PFSK-1 (cell line): ENCODE results near the gene TMEM243. TPM values are rescaled to one million over a fixed set of nuclear protein-coding genes. Genes with fewer than 3 reads are reported as not detected.

Experiments
- FOXP2 ChIP-seq: optimal IDR thresholded peaks from 2 replicates; pipeline ENCODE3; 2011; ENCODE audit warnings: borderline replicate concordance, control low read depth, inconsistent platforms; ENCODE audit not compliant: insufficient read depth; ENCODE audit errors: extremely low read length, extremely low read depth
- POLR2AphosphoS5 ChIP-seq: IDR thresholded peaks from 2 replicates; pipeline ENCODE4 v1.6.1; 2012; ENCODE audit warnings: low read depth, mild to moderate bottlenecking, control low read depth, low read length, moderate library complexity
- SIN3A ChIP-seq: IDR thresholded peaks from 2 replicates; pipeline ENCODE4 v1.6.1; 2012; ENCODE audit warnings: mild to moderate bottlenecking, low read length, moderate library complexity, borderline replicate concordance; ENCODE audit not compliant: insufficient read depth
- TAF1 ChIP-seq: IDR thresholded peaks from 2 replicates; pipeline ENCODE4 v1.6.1; 2012; ENCODE audit warnings: low read length, control low read depth, borderline replicate concordance; ENCODE audit not compliant: insufficient read depth
- polyA plus RNA-seq: library from polyadenylated mRNA; unstranded; fragments of >200 nt; gene quantifications from one replicate; pipeline ENCODE4 v1.2.1, GENCODE V29; 2012; ENCODE audit warnings: low read depth, missing spikeins; ENCODE audit not compliant: insufficient read length
- TF ChIP-seq, protein P1 (sequence below), 2 experiments: IDR thresholded peaks; 2 replicates each; pipeline versions ENCODE4 v1.6.1 to v1.8.0; 2011 to 2012; ENCODE audit warnings: low read depth in 2 of 2, low read length in 2 of 2, control low read depth in 1 of 2, inconsistent platforms in 1 of 2, mild to moderate bottlenecking in 1 of 2, moderate library complexity in 1 of 2; ENCODE audit not compliant: insufficient read depth in 1 of 2

The TMEM243 gene, protein sequence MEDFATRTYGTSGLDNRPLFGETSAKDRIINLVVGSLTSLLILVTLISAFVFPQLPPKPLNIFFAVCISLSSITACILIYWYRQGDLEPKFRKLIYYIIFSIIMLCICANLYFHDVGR
- polyA plus RNA-seq, result 23.0 TPM

DNA sequence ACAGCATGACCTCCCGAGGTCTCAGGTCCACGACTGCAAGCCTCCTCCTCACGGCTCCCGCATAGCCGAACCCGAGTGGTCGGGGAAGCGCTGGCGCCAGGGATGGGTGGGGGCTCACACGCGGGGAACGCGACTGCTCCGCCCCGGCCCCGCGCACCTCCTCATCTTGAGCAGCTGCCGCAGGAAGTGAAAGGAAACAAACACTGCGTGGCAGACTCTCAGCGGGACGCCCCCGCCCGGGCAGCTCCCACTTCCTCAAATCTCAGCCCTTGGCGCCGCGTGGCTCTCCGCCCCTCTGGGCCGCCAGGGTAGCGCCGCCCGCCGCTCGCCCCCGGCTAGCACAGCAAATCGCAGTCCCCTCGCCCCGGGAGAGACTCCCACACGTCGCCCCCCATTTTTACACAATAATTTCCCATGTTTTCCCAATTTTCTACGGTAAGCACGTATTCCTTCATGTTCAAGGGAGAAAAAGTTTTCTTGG lies at the start of gene TMEM243:
TMEM243 (minus strand) TSS at position 188 of the 481 bp plus-strand sequence. CDS start 229 bp downstream, outside the sequence.
- TF ChIP-seq, protein P1, sequence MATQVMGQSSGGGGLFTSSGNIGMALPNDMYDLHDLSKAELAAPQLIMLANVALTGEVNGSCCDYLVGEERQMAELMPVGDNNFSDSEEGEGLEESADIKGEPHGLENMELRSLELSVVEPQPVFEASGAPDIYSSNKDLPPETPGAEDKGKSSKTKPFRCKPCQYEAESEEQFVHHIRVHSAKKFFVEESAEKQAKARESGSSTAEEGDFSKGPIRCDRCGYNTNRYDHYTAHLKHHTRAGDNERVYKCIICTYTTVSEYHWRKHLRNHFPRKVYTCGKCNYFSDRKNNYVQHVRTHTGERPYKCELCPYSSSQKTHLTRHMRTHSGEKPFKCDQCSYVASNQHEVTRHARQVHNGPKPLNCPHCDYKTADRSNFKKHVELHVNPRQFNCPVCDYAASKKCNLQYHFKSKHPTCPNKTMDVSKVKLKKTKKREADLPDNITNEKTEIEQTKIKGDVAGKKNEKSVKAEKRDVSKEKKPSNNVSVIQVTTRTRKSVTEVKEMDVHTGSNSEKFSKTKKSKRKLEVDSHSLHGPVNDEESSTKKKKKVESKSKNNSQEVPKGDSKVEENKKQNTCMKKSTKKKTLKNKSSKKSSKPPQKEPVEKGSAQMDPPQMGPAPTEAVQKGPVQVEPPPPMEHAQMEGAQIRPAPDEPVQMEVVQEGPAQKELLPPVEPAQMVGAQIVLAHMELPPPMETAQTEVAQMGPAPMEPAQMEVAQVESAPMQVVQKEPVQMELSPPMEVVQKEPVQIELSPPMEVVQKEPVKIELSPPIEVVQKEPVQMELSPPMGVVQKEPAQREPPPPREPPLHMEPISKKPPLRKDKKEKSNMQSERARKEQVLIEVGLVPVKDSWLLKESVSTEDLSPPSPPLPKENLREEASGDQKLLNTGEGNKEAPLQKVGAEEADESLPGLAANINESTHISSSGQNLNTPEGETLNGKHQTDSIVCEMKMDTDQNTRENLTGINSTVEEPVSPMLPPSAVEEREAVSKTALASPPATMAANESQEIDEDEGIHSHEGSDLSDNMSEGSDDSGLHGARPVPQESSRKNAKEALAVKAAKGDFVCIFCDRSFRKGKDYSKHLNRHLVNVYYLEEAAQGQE (IDR thresholded peaks at IDR 0.05; ENCODE audit: insufficient read depth in 1 of 2, low read depth in 2 of 2, low read length in 2 of 2), result no peak
- TF ChIP-seq FOXP2, result peak; percentile 50
- peak; percentile 42; the same call in 1 of the 2 replicates for TF ChIP-seq POLR2AphosphoS5
- peak; percentile 23; the same call in 1 of the 2 replicates for TF ChIP-seq TAF1

DNA sequence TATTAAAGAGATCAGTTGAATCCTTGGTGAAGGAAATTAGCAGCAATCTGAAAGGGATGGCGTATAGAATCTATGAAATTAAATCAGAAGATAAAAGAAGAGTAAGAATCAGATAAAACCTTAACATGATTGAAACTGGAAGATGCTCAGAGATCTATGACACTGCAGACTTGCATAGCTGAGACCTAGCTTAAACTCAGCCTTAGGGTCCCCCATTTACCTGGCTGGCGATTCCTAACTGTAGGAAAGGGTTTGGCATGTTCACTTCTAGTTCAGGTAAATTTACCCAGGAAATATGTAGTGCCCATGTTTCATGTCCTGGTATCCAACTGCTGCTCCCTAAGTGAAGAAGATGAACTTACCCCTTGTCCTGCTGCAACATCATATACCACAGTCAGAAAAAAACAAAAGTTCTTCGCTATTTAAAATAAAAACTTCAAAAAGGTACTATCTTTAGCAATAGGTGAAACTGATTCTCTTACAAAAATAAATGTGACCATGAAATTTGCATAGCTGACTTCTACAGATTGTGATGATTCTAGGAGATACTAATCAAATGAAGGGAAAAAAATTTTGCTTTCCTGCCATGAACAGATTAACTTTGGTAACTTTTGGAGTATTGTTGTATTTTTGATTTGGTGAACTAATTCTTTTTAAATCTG lies 47.8 kb upstream of the TMEM243 start:
- TF ChIP-seq SIN3A, result no peak
- no peak for TF ChIP-seq FOXP2
- TF ChIP-seq POLR2AphosphoS5, result no peak
- TF ChIP-seq, protein P1 (IDR thresholded peaks at IDR 0.05; ENCODE audit: insufficient read depth in 1 of 2, low read depth in 2 of 2, low read length in 2 of 2), result no peak
- no peak for TF ChIP-seq TAF1

DNA sequence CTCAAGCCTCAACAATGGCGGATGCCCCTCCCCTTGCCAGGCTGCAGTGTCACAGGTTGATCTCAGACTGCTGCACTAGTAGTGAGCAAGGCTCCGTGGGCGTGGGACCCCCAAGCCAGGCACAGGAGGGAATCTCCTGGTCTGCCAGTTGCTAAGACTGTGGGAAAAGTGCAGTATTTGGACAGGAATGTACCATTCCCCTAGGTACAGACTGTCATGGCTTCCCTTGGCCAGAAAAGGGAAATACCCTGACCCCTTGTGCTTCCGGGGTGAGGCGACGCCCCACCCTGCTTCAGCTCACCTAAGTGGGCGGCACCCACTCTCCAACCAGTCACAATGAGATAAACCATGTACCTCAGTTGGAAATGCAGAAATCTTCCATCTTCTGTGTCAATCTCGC lies 44.0 kb upstream of the TMEM243 start:
- TF ChIP-seq TAF1 (no peak), FOXP2 (no peak), SIN3A (no peak), POLR2AphosphoS5 (no peak)
- TF ChIP-seq, protein P1 (IDR thresholded peaks at IDR 0.05; ENCODE audit: insufficient read depth in 1 of 2, low read depth in 2 of 2, low read length in 2 of 2), result no peak

DNA sequence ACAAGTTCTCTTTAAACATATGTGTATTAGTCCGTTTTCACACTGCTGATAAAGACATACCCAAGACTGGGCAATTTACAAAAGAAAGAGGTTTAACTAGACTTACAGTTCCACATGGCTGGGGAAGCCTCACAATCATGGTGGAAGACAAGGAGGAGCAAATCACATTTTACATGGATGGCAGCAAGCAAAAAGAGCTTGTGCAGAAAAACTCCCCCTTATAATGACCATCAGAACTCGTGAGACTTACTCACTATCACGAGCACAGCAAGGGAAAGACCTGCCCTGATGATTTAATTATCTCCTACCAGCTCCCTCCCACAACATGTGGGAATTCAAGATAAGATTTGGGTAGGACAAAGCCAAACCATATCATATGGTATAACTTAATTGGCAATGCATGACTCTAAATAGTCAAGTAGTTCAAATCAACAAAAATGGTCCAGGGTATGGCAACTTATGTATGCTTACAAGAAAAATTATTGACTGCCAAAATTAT lies 34.1 kb upstream of the TMEM243 start:
- no peak for TF ChIP-seq FOXP2
- TF ChIP-seq, protein P1 (IDR thresholded peaks at IDR 0.05; ENCODE audit: insufficient read depth in 1 of 2, low read depth in 2 of 2, low read length in 2 of 2), result no peak
